DLD1 (cell line): ENCODE measurements around the gene EMILIN1.
"Not testable (repeated sequence)": the region's sequence is repeated elsewhere in the genome, so short reads cannot be mapped to it uniquely, and the experiment has no call there.

ENCODE experiments used
- in situ Hi-C: cut with HindIII; loops from 2 replicates; pipeline ENCODE4 v1.10.0; 2017; ENCODE audit warnings: low sequenced_read_pairs

The EMILIN1 gene

DNA sequence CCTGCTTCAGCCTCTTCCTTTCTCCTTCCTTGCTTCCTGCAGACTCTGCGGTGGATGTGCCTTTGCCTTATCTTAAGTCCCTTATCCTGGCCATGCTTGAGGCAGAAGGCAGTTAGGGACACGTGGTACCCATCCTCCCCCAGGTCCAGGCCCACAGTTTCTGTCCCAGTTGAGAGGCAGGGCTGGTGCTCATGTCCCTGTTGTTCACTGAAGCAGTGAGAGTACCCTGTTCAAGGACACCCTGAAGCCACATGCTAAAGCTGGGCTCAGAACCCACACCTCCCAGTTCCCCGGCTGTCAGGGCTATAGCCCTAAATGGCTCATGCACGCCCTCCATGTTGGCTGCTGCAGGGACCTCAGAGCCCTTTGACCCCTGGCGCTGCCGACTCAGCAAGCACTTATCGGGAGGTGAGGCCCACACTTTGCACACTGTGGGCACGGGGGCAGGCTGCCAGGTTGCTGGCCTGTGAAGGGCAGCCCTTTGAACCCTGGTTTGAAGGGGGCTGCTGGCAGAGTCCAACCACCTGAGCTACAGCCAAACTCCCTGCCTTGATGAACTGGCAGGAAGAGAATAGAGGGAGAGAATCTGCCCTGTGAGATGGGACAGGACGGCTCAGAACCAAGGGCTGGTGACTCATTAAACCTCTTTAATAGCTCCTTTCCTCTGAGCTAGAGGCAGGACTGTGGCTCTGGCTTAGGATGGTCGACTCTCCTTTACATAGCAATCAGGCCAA lies 14.4 kb downstream of the EMILIN1 start:
- in situ Hi-C loops = no loop called here

DNA sequence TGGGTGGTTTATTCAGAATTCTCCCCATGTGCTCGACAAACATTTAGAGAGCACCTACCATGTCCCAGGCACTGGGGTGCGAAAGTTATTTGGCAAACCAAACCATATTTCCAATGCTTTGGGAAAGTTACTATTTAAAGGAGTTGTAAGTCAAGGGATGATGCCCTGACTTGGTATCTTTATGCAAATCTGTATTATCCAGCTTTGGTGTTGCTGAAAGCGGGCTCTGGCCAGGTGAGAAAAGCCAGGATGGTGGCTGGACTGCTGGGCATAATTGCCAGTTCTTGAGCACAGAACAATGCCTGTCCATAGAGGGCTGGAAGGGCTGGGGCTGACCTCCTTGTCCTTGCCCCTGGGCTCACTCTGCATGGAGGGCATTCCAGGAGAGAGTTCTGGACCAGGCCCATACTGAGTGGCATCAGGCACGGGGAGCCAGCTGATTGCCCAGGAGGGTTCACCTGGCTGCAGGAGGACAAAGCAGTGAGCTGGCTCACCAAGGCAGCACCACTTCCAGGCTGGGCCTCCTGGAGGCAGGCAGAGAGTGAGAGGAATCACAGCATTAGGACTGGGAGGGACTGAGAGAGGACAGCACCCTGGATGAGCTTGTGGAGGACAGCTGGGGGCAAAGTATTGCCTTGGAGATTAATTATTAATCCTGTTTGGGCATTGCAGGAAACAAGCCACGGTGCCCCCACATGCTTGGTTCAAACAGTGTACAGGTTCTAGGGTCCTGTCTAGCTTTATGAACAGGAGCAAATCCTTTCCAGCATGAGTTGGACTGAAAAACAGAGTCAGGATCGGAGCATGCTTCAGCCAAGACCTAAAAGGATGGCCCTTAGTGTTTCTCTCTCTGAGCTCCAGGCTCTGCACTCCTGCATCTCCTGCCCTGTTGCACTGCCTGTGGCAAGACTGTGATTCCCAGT lies 15.3 kb downstream of the EMILIN1 start:
- in situ Hi-C loops = no loop called here

DNA sequence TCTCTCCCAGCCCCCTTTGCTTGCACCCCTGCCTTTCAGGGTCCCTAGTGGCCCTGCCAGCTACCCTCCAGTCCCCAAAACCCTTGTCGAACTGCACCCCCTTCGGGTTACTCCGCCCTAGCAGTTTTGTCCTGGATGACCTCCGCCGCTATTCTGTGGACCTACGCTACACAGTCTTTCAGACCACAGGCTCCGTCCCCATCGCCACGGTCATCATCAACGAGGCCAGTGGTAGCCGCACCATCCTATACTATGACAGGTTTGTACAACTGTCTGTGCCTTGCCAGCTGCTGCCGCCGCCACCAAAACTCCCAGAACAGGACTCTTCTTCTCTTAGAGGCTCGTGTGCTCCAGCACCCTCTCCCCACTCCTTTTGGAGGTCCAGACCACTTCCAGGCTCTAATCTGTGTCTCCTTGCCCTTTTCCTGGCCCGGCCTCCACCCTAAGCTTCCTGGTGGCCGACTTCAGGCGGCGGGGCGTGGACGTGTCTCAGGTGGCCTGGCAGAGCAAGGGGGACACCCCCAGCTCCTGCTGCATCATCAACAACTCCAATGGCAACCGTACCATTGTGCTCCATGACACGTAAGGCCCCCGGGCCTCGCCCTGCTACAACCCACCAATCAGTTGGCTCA lies 16.1 kb downstream of the EMILIN1 start:
- in situ Hi-C loops = no loop called here

DNA sequence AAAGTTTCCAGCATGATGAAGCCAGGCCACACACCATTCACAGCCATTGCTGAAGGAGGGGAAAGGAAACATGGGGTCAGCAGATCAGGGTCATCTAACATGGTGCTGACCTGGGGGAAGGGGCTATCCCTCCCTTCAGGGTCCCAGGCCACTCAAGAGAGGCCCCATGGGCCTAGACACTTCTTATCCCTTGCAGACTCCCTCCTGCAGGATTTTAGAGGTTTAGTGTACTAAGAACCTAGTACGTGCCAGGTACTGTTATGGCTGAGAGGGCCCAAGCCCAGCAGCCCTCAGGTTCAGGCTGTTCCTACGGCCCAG lies 17.0 kb downstream of the EMILIN1 start:
- in situ Hi-C loops = no loop called here

DNA sequence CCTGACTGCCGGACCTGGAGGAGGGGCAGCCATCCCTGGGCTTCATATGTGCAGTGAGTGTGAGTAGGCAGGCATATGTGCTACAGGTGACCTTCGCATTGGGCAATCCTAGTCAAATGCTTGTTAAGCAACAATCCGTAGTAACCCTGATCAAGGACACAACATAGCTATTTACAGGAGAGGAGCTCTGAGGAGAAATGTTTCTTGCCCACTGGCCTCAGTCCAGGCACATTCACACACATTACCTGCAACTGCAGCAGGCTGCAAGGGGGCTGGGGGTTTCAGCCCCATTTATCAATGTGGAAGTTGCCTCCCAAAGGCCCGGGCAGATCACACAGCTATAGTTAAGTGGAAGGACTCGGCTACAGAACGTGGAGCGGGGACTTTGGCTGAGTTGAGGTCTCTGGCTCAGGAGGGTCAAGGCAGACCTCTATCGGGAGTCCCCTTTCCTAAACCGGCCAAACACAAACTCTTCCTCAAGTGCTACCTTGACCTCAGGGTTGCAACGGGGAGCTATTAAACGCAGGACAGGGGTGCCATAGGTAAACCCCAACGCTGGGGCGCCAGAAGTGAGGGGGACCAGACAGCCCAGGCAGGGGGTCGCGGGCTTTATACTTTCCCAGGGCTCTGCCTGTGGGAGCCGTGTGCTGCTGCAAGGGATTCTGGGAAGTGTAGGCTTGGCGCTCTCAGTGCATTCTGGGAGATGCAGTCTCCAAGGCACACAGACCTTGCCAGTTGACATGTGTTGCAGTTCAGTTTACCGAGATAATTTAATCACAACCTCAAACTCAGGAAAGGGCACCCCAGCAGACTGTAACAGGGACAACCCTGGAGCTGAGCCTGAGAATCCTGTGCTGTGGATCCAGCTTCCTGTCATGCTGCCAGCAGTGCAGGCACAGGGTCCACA lies 17.6 kb downstream of the EMILIN1 start:
- in situ Hi-C loops = no loop called here

DNA sequence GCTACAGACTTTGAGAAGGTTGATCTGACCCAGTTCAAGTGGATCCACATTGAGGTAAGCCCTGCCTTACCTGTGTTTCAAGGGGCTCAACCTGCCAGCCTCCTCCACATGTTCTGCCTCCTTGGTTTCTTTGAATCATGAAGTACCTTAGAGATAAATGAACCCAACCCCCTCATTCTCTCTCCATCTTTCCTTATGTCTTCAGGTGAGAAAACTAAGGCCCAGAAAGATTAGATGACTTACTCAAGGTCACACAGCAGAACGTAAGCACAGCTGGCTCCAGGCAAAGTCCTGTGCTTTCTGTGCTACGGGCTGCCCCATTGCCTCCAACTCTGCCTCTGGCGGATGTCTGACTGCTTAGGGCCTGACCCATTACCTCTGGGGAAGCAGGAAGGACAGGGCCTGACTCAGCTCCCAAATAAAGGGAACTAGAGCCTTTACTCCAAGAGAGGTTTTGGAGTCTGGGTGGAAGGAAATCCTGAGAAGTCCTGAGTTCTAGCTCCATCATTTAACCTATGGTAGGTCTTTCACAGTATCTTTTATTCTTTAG lies 18.4 kb downstream of the EMILIN1 start:
- in situ Hi-C loops = no loop called here

DNA sequence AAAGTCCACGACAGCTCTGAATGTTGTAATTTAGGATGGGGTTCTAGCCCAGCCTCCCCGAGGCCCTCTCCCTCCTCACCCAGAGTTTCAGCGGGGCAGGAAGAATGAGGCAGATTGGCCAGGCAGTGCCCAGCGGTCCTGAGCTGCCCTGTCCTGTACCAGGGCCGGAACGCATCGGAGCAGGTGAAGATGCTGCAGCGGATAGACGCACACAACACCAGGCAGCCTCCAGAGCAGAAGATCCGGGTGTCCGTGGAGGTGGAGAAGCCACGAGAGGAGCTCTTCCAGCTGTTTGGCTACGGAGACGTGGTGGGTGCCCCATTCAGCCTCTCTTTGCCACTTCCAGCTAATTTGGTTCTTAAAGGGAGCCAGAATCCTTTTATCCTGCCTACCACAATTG lies 18.9 kb downstream of the EMILIN1 start:
- in situ Hi-C loops = no loop called here

DNA sequence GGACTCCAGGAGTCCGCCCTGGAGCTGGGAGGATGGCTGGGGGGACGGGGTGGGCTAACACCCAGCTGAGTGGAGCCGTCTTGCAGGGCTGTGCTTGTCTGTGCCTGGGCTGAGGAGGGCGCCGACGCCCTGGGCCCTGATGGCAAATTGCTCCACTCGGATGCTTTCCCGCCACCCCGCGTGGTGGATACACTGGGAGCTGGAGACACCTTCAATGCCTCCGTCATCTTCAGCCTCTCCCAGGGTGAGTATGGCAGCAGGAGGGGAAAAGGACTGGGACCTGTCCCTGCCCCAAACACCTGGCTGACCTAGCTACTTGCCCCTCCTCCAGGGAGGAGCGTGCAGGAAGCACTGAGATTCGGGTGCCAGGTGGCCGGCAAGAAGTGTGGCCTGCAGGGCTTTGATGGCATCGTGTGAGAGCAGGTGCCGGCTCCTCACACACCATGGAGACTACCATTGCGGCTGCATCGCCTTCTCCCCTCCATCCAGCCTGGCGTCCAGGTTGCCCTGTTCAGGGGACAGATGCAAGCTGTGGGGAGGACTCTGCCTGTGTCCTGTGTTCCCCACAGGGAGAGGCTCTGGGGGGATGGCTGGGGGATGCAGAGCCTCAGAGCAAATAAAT lies 21.0 kb downstream of the EMILIN1 start:
- in situ Hi-C loops = no loop called here

DNA sequence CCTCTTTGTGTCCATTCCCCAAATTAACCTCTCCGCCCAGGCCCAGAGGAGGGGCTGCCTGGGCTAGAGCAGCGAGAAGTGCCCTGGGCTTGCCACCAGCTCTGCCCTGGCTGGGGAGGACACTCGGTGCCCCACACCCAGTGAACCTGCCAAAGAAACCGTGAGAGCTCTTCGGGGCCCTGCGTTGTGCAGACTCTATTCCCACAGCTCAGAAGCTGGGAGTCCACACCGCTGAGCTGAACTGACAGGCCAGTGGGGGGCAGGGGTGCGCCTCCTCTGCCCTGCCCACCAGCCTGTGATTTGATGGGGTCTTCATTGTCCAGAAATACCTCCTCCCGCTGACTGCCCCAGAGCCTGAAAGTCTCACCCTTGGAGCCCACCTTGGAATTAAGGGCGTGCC lies 21.6 kb downstream of the EMILIN1 start:
- in situ Hi-C loops = no loop called here

DNA sequence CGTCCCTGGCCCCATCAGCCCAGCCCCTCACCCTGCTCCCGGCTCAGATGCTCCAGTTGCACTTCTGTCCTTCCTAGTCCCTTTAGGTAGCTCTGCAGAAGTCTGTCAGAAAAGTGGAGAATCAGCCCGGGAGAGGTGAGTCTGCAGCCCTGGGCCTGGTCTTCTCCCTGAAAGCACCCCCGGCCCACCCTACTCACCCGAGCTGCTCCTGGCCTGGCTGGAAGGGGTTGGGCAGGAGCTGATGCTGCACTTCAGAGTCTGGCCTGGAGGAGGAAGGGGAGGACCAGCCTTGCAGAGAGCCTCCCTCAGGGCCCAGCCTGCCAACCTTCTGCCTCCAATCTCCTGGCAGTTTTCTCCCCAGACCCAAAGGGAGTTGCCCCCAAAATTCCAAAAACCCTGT lies 23.9 kb downstream of the EMILIN1 start:
- in situ Hi-C loops = no loop called here

DNA sequence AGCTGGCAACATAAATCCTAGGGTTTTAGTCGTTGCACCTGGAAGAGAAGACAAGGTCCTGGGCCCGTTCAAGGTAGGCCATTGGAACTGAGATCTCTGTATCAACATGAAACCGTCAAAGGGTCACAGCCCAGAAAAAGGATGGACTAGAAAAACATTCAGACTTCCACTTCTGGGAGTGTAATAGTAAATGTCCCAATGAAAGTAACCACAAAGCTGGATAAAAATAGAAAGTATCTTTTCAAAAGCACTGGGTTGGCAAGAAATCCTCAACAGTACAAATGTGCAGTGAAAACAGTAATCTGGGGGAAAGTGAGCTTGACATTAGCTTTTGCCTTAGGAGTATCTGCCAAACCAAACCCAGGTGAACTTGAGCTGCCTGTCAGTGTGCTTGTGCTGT lies 27.6 kb downstream of the EMILIN1 start:
- in situ Hi-C loops = no loop called here

DNA sequence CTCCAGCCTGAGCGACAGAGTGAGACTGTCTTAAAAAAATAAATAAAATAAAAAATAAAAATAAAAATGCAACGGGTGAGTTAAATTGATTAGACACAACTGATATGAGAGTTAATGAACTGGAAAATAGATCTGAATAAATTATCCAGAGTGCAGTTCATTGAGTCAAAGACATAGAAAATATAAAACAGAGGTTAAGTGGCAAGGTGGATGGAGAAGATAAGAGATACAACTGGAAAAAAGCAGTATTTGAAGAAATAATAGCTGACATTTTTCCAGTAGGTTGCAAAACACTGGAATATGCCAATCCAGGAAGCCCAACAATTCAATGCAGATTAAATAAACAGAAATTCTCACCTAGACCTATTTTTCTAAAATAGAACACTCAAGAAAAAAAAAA lies 29.8 kb downstream of the EMILIN1 start:
- in situ Hi-C loops = no loop called here

DNA sequence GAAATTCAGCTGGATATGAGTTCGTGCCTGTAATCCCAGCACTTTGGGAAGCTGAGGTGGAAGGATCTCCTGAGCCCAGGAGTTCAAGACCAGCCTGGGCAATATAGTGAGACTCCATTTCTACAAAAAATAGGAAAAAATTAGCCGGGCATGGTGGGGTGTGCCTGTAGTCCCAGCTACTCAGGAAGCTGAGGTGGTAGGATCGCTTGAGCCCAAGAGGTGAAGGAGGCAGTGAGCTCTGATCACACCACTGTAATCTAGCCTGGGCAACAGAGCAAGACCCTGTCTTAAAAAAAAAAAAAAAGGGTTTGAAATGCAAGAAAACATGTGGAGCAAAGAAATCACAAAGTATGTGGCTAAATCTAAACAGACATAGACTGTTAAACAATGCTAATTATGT lies 30.7 kb downstream of the EMILIN1 start:
- in situ Hi-C loops = no loop called here

DNA sequence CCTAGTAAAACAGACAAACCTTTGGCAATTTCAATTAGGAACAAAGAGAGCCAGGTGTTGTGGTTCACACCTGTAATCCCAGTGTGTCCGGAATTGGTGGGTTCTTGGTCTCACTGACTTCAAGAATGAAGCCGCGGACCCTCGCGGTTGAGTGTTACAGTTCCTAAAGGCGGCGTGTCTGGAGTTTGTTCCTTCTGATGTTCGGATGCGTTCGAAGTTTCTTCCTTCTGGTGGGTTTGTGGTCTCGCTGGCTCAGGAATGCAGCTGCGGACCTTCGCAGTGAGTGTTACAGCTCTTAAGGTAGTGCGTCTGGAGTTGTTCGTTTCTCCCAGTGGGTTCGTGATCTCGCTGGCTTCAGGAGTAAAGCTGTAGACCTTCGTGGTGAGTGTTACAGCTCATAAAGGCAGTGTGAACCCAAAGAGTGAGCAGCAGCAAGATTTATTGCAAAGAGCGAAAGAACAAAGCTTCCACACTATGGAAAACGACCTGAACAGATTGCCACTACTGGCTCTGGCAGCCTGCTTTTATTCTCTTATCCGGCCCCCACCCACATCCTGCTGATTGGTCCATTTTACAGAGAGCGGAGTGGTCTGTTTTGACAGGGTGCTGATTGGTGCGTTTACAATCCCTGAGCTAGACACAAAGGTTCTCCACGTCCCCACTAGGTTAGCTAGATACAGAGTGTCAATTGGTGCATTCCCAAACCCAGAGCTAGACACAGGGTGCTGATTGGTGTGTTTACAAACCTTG lies 32.4 kb downstream of the EMILIN1 start:
- in situ Hi-C loops = not testable (repeated sequence)

DNA sequence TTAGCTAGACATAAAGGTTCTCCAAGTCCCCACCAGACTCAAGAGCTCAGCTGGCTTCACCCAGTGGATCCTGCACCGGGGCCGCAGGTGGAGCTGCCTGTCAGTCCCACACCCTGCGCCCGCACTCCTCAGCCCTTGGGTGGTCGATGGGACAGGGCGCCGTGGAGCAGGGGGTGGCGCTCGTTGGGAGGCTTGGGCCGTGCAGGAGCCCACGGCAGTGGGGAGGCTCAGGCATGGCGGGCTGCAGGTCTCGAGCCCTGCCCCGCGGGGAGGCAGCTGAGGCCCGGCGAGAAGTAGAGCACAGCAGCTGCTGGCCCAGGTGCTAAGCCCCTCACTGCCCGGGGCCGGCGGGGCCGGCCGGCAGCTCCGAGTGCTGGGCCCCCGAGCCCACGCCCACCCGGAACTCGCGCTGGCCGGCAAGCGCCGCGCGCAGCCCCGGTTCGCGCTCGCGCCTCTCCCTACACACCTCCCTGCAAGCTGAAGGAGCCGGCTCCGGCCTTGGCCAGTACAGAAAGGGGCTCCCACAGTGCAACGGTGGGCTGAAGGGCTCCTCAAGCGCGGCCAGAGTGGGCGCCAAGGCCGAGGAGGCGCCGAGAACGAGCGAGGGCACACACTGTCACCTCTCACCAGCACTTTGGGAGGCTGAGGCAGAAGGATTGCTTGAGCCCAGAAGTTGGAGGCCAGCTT lies 33.1 kb downstream of the EMILIN1 start:
- in situ Hi-C loops = not testable (repeated sequence)

DNA sequence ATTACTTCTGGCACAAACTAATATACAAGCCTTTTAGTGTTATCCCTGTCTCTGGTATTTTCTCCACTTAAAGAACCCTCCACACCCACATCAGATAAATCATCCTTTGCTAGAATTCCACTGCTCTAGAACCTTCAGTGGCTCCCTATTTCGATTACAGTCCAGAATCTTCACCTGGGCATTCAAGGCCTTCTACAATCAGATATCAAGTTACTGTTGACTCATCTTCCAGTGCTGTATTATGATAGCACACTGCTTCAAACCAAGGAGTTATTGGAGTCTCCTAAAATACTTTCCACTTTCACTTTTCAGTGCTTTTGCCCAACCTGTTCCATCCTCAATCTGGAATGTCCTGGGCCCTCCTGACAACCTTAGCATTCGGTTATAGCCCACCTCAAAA lies 37.1 kb downstream of the EMILIN1 start:
- in situ Hi-C loops = no loop called here

DNA sequence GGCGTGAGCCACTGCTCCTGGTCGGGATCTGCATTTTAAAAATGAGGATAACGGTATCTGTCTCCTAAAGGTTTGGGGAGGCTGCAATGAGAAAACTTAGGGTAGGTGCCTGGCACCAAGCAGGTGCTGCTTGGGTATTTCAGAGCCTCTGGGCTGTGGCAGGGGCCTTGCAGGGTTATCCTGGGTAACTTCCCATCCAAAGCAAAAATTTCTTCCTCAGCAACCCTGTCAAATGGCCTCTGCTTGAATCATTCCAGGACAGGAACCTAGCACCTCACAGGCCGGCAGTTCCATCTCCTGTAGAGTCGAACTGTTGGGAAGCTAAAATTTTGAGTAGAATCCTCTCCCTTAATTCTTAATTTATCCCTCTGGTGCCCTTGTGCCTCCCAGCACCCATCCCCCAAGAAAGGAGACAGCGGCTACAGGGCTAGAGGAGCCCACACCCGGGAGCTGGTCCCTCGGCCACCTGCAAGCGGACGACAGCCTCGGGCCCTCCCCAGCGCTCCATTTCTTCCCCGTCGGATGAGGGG lies 39.6 kb downstream of the EMILIN1 start:
- in situ Hi-C loops = no loop called here

DNA sequence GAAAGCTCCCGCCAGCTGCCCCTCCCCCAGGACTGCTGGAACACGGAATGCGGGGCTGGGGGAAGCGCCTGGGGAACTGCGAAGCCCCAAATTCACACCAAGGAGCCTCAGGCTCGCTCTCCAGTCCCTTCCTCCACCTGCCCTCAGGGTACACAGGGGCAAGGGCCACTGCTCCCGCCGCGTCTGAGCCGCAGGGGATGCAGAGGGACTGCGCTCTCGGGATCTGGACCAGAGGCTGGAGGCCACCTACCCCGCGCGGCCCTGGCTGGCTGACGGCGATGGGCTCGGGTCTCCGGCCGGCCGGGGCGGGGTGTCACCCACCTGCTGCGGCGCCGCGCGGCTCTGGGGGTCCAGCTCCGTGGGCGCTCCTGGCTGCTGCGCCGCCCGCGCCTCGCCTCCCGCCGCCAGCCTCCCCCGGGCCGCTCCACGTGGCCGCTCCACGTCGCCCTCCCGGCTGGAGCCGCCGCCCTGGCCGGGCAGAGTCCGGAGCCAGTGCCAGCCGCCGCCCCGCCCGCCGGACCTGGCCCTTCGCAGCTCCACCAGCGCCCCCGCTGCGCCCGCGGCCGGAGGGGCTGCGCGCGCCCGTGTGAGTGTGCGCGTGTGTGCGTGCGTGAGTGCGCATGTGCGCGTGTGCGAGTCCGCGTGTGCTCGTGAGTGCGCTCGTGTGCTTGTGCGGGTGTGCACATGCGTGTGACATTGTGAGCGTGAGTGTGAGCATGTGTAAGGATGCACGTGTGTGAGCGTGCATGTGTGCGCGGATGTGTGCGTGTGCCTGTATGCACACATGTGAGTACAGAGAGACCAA lies 40.3 kb downstream of the EMILIN1 start, which contains the start of gene CGREF1:
TSS of gene CGREF1 (minus strand) at position 604 of the 805 bp plus-strand sequence. CDS start 14,762 bp downstream, outside the sequence.
- in situ Hi-C loops = no loop called here
